Natural killer cell (primary cell): ENCODE results near the gene SLC25A41. TPM values are rescaled to one million over a fixed set of nuclear protein-coding genes. Genes with fewer than 3 reads are reported as not detected.

Experiments
- ATAC-seq, 3 donors: fragments of 150-1000 bp in 2 of 3; fragments of 200-7000 bp in 1 of 3; cut with Tn5 transposase; 1 replicate in 1 of 3; 2 replicates in 2 of 3; pipeline ENCODE4 v1.10.0; 2021; ENCODE audit warnings: mild to moderate bottlenecking in 2 of 3, moderate library complexity in 2 of 3
- DNase-seq, 2 donors: peaks; one replicate each; pipeline versions ENCODE4 v3.0.0 to v3.0.0-alpha.2; 2013 to 2021; ENCODE audit warnings: mixed read lengths in 1 of 2
- H3K27ac ChIP-seq: one replicate; pipeline ENCODE4 v1.5.1; 2013; ENCODE audit warnings: mild to moderate bottlenecking, low read length
- H3K27me3 ChIP-seq: one replicate; pipeline ENCODE4 v1.6.1; 2013; ENCODE audit warnings: low read length; ENCODE audit not compliant: control insufficient read depth, insufficient read depth
- H3K36me3 ChIP-seq: one replicate; pipeline ENCODE4 v1.6.1; 2013; ENCODE audit warnings: low read length; ENCODE audit not compliant: control insufficient read depth, insufficient read depth
- H3K4me1 ChIP-seq: one replicate; pipeline ENCODE4 v1.6.1; 2013; ENCODE audit warnings: low read length; ENCODE audit not compliant: control insufficient read depth, insufficient read depth
- H3K4me3 ChIP-seq: one replicate; pipeline ENCODE4 v1.5.1; 2013; ENCODE audit warnings: low read length
- H3K9me3 ChIP-seq: one replicate; pipeline ENCODE4 v1.6.1; 2013; ENCODE audit warnings: low read length; ENCODE audit not compliant: control insufficient read depth, insufficient read depth
- H3K27ac Mint-ChIP-seq, 2 donors: one replicate each; pipeline ENCODE4 v1.8.0; 2022; ENCODE audit warnings: mild to moderate bottlenecking in 2 of 2, mixed read lengths in 2 of 2, moderate library complexity in 1 of 2
- H3K27me3 Mint-ChIP-seq, 2 donors: one replicate each; pipeline ENCODE4 v1.8.0; 2022; ENCODE audit warnings: low read depth in 2 of 2, mixed read lengths in 2 of 2
- H3K36me3 Mint-ChIP-seq: one replicate; pipeline ENCODE4 v1.8.0; 2022; ENCODE audit warnings: mixed read lengths
- H3K4me1 Mint-ChIP-seq, 2 donors: one replicate each; pipeline ENCODE4 v1.8.0; 2022; ENCODE audit warnings: mixed read lengths in 2 of 2
- H3K4me3 Mint-ChIP-seq: one replicate; pipeline ENCODE4 v1.8.0; 2022; ENCODE audit warnings: mild to moderate bottlenecking, moderate library complexity, mixed read lengths
- H3K9me3 Mint-ChIP-seq, 2 donors: one replicate each; pipeline ENCODE4 v1.8.0; 2022; ENCODE audit warnings: mixed read lengths in 2 of 2
- CTCF ChIP-seq: fragments of 200-600 bp; IDR thresholded peaks from one replicate; pipeline ENCODE4 v1.8.0; 2022; ENCODE audit warnings: antibody characterized with exemption
- WGBS: methylation state at CpG from one replicate; pipeline ENCODE4 v1.1.7; 2013; ENCODE audit warnings: missing lambda C conversion rate; ENCODE audit not compliant: insufficient coverage; 5-methylcytosine and 5-hydroxymethylcytosine counted together
- intact Hi-C: fragments of 100-400 bp; cut with micrococcal nuclease; formaldehyde crosslinking; loops from one replicate; pipeline ENCODE4 v1.14.2; 2022
- total RNA-seq, 4 donors: library from RNA; stranded (reverse); fragments of 120-200 nt in 1 of 4; gene quantifications; one replicate each; pipeline versions ENCODE4 v1.2.3 to v1.2.4, GENCODE V29; 2013 to 2022

The SLC25A41 gene
- total RNA-seq, 3 donors from 2014 or later (not counting 1 experiment from before 2014, with no cell fraction given), result not detected

DNA sequence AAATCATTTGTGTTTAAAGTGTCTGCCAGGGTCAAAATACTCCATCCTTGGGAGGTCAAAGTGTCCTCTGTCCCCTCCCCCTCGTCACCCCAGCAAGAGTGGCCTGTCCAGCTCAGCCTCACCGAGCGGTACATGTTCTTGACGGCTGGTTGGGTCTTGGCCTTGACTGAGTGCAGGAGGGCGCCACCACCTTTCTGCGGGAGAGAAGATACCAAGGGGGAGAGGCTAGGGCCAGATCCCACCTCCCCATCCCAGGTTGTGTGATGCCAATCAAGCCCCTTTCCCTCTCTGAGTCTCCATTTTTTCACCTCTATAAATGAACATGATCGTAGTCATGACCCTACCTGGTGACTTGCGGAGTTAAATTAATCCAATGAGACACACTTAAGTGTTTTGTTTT lies 36.6 kb upstream of the SLC25A41 start:
- ATAC-seq (no peak), DNase-seq (no peak)
- H3K36me3 ChIP-seq, result peaks cover 38% of the 10 kb centered on the region

DNA sequence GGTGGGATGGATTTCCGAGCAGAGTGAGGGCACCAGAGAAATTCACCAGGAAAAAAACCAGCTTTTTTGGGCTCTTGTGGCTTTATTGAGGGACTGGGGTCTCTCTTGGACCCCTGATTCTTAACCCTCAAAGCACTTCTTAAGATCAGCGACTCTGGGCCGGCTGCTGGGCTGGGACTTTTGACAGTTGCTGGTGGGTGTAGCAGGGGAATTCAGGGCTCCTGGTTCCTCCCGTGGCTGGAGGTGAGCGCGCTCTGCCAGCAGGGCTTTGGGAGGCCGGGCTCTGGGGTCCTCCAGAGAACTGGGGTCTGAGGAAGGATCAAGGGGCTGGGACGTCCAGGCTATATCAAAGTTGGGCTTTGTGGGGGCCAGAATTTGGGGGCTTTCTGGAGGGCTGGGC lies 33.8 kb upstream of the SLC25A41 start:
- Histone ChIP-seq H3K9me3 (no peaks in the 10 kb centered on the region), H3K36me3 (peaks cover 28% of the 10 kb centered on the region), H3K27me3 (peaks cover 6% of the 10 kb centered on the region), H3K27ac (no peak overlapping the region), H3K4me1 (peaks cover 11% of the 10 kb centered on the region), H3K4me3 (no peak overlapping the region)
- no peak for ATAC-seq
- Mint-ChIP-seq H3K27me3 (peaks cover 0 to 4% of the 10 kb centered on the region in 2 donors), H3K9me3 (no peaks in the 10 kb centered on the region), H3K4me3 (no peak overlapping the region), H3K36me3 (no peaks in the 10 kb centered on the region), H3K27ac (peak overlapping the region; percentile 40 to 75), H3K4me1 (peaks cover 0 to 19% of the 10 kb centered on the region in 2 donors)
- intact Hi-C loops, result no loop called here
- no peak for DNase-seq
- WGBS, result 94% methylated on average over 8 of the region's 8 CpGs
- no peak for TF ChIP-seq CTCF

More for the DNA sequence above, 36.6 kb upstream of the SLC25A41 start:
- 96% methylated on average over 6 of the region's 8 CpGs for WGBS
- H3K27me3 ChIP-seq, result no peaks in the 10 kb centered on the region
- no peaks in the 10 kb centered on the region for H3K9me3 Mint-ChIP-seq
- H3K36me3 Mint-ChIP-seq, result no peaks in the 10 kb centered on the region
- no peak overlapping the region for H3K27ac Mint-ChIP-seq
- no peak overlapping the region for H3K4me3 Mint-ChIP-seq
- H3K4me1 ChIP-seq, result no peaks in the 10 kb centered on the region
- no peaks in the 10 kb centered on the region for H3K27me3 Mint-ChIP-seq
- H3K4me3 ChIP-seq, result no peak overlapping the region
- no peak for TF ChIP-seq CTCF
- peaks cover 0 to 11% of the 10 kb centered on the region in 2 donors for H3K4me1 Mint-ChIP-seq
- H3K9me3 ChIP-seq, result no peaks in the 10 kb centered on the region
- intact Hi-C loops, result no loop called here
- no peak overlapping the region for H3K27ac ChIP-seq

DNA sequence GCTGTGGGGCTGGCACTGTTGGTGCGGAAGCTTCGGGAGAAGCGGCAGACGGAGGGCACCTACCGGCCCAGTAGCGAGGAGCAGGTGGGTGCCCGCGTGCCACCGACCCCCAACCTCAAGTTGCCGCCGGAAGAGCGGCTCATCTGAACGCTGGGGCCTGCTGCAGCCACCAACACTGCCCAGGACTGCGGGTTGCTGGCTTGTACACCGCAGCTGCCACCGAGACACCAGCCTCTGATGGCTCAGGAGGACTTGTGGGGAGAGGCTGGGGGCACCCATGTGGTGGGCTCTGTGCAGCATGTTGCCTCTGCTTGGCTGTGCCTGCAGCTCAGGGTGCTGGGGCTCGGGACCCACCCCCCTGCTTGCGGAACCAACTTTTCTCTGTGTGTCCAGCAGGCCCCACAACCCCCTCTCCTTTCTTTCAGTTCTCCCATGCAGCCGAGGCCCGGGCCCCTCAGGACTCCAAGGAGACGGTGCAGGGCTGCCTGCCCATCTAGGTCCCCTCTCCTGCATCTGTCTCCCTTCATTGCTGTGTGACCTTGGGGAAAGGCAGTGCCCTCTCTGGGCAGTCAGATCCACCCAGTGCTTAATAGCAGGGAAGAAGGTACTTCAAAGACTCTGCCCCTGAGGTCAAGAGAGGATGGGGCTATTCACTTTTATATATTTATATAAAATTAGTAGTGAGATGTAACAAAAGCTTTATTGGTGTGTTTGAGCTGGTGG lies 33.1 kb upstream of the SLC25A41 start:
- intact Hi-C loops, result no loop called here
- peaks cover 6% of the 10 kb centered on the region for H3K27me3 ChIP-seq
- no peak for DNase-seq
- 91% methylated on average over 21 of the region's 21 CpGs for WGBS
- H3K27ac ChIP-seq, result no peak overlapping the region
- peak overlapping the region in 1 of 2 donors; percentile 35 for H3K27ac Mint-ChIP-seq
- H3K4me3 Mint-ChIP-seq, result no peak overlapping the region
- no peak for TF ChIP-seq CTCF
- H3K36me3 Mint-ChIP-seq, result no peaks in the 10 kb centered on the region
- H3K4me1 Mint-ChIP-seq, result peaks cover 0 to 19% of the 10 kb centered on the region in 2 donors
- no peak for ATAC-seq
- H3K27me3 Mint-ChIP-seq, result peaks cover 0 to 4% of the 10 kb centered on the region in 2 donors
- no peak overlapping the region for H3K4me3 ChIP-seq
- H3K36me3 ChIP-seq, result peaks cover 26% of the 10 kb centered on the region
- H3K9me3 ChIP-seq, result no peaks in the 10 kb centered on the region
- H3K9me3 Mint-ChIP-seq, result no peaks in the 10 kb centered on the region
- H3K4me1 ChIP-seq, result peaks cover 11% of the 10 kb centered on the region

DNA sequence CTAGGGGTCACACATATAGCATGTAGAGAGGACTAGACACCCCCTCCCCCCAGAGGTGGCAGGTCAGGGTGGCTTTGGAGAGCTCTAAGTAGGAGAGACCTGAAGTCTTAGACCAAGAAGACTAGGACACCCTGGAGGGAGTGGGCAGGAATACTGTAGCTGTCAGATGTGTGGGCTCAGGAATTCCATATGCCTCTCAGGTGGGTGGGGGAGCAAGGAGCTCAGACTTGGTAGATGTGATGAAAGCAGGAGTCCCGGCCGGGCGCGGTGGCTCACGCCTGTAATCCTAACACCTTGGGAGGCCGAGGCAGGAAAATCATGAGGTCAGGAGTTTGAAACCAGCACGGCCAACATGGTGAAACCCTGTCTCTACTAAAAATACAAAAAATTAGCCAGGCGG lies 32.1 kb upstream of the SLC25A41 start:
- Mint-ChIP-seq H3K9me3 (no peaks in the 10 kb centered on the region), H3K27ac (peak overlapping the region in 1 of 2 donors; percentile 7), H3K27me3 (peaks cover 0 to 4% of the 10 kb centered on the region in 2 donors), H3K36me3 (no peaks in the 10 kb centered on the region), H3K4me1 (peaks cover 2 to 21% of the 10 kb centered on the region in 2 donors), H3K4me3 (no peak overlapping the region)
- ATAC-seq (no peak), DNase-seq (no peak)
- WGBS, result 93% methylated on average over 8 of the region's 8 CpGs
- H3K9me3 ChIP-seq, result no peaks in the 10 kb centered on the region
- H3K4me3 ChIP-seq, result no peak overlapping the region
- no peak overlapping the region for H3K27ac ChIP-seq
- H3K27me3 ChIP-seq, result peaks cover 6% of the 10 kb centered on the region
- intact Hi-C loops, result no loop called here
- TF ChIP-seq CTCF, result no peak
- H3K4me1 ChIP-seq, result peaks cover 15% of the 10 kb centered on the region
- H3K36me3 ChIP-seq, result peaks cover 19% of the 10 kb centered on the region
